GM10847 (cell line): ENCODE results near the gene HLF.

Source experiments
- POLR2A ChIP-seq: IDR thresholded peaks from 2 replicates; pipeline ENCODE4 v1.6.1; 2011; ENCODE audit not compliant: insufficient read length; ENCODE audit errors: extremely low read depth

The HLF gene

DNA sequence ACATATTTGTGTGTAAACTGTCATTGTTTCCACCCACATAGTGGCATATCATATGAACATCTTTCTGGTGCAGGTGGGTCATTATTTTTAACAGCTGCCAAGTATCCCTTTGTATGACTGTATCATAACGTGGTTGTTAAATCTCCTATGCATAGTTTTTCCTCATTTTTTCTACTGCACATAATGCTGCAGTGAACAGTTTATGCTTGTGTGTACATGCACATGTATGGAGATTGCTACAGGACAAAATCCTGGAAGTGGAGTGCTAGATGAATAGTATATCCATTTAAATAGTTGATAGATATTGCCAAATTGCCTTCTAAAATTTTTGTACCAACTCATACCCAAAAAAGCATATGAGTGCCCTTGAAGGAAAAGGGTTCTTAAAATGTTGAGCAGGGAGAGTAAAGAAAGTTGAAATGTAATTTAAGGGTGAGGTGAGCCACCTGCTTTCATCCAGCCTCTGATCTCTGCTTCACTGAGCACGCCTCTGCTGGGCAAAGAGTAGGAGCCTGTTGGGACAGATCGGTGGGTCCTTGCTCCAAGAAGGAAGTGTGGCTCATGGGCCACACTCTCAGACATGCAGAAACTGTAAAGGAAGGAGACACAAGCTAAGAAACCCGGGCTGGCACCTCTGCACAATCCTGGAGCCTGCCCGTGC is 55.3 kb downstream of the HLF start:
- TF ChIP-seq POLR2A, result no peak

DNA sequence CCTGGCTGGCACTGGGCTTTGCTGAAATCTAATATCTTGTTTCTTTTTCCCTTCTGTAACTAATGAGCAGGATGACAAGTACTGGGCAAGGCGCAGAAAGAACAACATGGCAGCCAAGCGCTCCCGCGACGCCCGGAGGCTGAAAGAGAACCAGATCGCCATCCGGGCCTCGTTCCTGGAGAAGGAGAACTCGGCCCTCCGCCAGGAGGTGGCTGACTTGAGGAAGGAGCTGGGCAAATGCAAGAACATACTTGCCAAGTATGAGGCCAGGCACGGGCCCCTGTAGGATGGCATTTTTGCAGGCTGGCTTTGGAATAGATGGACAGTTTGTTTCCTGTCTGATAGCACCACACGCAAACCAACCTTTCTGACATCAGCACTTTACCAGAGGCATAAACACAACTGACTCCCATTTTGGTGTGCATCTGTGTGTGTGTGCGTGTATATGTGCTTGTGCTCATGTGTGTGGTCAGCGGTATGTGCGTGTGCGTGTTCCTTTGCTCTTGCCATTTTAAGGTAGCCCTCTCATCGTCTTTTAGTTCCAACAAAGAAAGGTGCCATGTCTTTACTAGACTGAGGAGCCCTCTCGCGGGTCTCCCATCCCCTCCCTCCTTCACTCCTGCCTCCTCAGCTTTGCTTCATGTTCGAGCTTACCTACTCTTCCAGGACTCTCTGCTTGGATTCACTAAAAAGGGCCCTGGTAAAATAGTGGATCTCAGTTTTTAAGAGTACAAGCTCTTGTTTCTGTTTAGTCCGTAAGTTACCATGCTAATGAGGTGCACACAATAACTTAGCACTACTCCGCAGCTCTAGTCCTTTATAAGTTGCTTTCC is 56.0 kb downstream of the HLF start:
- no peak for TF ChIP-seq POLR2A

DNA sequence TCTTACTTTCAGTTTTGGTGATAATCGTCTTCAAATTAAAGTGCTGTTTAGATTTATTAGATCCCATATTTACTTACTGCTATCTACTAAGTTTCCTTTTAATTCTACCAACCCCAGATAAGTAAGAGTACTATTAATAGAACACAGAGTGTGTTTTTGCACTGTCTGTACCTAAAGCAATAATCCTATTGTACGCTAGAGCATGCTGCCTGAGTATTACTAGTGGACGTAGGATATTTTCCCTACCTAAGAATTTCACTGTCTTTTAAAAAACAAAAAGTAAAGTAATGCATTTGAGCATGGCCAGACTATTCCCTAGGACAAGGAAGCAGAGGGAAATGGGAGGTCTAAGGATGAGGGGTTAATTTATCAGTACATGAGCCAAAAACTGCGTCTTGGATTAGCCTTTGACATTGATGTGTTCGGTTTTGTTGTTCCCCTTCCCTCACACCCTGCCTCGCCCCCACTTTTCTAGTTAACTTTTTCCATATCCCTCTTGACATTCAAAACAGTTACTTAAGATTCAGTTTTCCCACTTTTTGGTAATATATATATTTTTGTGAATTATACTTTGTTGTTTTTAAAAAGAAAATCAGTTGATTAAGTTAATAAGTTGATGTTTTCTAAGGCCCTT is 56.8 kb downstream of the HLF start:
- TF ChIP-seq POLR2A, result no peak

- TF ChIP-seq POLR2A, result no peak
These were observed 57.8 kb downstream of the HLF start for GRCh38 chr17:55322453-55322985.

GRCh38 chr17:55323518-55324295 is 58.9 kb downstream of the HLF start:
- TF ChIP-seq POLR2A, result no peak

- TF ChIP-seq POLR2A, result no peak
These were observed 59.7 kb downstream of the HLF start for GRCh38 chr17:55324296-55324978.

DNA sequence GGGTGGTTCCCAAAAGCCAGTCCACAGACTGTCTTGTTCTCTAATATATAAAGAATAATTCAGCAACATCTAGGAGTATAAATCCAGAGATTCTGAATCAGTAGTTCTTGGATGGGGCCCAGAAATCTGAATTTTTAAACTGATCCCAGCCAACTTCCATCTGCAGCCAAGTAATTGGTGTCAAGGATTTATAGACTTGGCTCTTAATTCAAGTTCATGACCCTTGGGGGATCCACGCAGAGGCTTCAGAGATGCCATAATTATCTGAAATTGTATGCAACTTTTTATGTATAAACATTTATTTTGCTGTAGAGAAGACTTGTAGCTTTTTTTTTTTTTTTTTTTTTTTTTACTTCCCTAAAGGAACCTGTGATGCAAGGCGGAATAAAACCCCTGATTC is 60.6 kb downstream of the HLF start:
- TF ChIP-seq POLR2A, result no peak

DNA sequence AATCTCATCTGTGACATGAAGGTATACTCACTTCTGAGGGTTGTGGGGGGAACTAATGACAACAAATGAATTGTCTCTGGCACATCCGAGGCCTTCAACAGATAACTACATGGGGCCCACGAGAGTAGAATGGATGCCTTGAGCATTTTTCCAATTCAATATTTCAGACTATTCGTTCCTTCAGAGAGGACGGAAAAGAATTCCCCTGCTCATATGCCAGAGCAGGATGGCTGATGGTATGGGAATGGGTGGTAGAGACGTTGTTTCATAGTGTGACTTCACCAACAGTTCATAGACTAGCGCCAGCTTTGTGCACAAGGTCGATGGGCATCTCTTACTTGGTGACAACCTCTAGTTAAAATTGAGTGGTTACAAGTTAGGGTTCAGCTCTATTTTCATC is 61.3 kb downstream of the HLF start:
- TF ChIP-seq POLR2A, result no peak

DNA sequence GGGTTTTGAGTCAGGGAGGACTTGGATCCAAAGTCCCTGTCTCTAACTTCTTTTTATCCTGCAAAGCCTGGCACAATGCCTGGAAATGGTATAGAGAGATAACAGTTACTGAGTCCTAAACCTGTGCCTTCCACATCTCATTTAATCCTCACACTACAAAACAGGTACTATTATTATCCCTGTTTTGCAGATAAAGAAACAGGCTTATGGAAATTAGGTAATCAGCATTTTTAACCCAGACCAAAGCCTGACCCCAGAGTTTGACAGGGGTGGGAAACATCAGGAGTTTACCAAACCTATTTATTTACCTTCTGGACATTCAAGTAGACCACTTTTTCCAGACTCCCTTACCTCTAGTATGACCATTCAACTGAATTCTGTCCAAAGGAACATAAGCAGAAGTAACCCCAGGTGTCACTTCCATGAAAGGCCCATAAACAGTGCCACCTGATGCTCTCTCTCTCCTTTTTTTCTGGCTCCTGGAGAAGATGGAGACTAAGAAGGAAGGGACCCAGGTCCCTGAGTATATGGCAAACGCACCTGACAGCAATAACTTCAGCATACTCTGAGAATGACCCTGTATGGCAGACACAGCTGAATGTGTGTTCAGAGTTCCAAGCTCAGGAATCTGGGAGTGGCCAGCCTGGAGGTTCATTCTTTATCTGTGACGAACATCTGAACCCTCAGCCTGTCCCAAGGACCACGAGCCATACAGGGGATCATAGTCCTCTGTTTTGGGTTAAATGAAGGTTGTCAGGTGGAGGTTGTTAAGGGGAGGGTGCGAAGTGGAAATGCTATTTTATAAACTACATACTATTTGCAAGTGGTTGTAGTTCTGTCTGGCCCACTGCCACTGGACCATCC is 62.7 kb downstream of the HLF start:
- TF ChIP-seq POLR2A, result no peak

GRCh38 chr17:55330344-55330933 is 65.7 kb downstream of the HLF start:
- no peak for TF ChIP-seq POLR2A

DNA sequence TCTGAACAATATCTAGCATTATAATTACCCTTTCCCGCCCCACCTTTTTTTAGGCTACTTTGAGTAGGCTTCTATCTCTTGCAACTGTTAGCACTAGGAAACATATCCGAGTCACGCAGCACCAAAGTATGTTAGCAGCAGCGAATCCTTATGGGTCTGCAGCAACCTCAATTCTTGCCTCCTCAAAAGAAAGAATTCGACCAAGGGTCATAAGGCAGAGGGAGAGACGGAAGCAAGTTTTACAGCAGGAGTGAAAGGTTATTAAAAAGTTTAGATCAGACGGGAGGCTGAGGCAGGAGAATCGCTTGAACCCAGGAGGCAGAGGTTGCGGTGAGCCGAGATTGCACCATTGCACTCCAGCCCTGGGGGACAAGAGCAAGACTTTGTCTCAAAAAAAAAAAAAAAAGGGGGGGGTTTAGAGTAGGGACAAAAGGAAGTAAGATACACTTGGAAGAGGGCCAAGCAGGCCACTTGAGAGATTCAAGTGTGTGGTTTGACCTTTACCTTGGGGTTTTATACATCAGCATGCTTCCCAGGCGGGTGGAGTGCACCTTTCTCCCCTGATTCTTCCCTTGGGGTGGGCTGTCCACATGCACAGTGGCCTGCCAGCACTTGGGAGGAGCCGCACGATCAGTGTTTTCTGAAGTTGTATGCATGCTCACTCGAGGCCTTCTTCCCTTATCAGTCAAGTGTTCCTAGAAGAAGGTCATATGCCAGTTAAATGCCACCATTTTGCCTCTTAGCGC is 67.7 kb downstream of the HLF start:
- TF ChIP-seq POLR2A, result no peak

- no peak for TF ChIP-seq POLR2A
These were observed 69.5 kb downstream of the HLF start for GRCh38 chr17:55334285-55334684.
